Lower lobe of right lung (tissue), 1 donor: Measurements from ENCODE around the gene ATAT1. TPM values are rescaled to one million over a fixed set of nuclear protein-coding genes. Genes with fewer than 3 reads are reported as not detected.
A peak's percentile ranks its signal among the peaks of the same experiment; 100 is the strongest.

ENCODE experiments used
- microRNA-seq: library from miRNA; unstranded; fragments of <30 nt; microRNA quantifications from one replicate; pipeline ENCODE4 v1.2.0, GENCODE V29; 2020; ENCODE audit warnings: borderline number of aligned reads
- total RNA-seq: library from RNA; stranded (reverse); fragmentation: NEBNext Ultra II Directional; extraction: Animal tissue kit (Norgen Biotek cat#: 25700); gene quantifications from one replicate; pipeline ENCODE4 v1.2.1, GENCODE V29; 2021
- donor health status: DM: no; HTN: yes; CAD: no; lungs with severe emphysema.

The ATAT1 gene
- total RNA-seq, 1 donor from 2014 or later, result 8.9 TPM

Small RNAs within 50 kb of the gene (microRNA-seq; reads per million reads assigned to microRNA genes)
- 46.8 reads per million, percentile 39 among the genes with 10 or more reads in this experiment for gene MIR877

Other genes starting within 250 kb of the ATAT1 start
- gene HLA-E, start 137.4 kb upstream of the ATAT1 start, total RNA-seq, result 1,079 TPM
- 54.9 TPM for gene GNL1, start 70.4 kb upstream of the ATAT1 start, total RNA-seq
- 7.5 TPM for gene PRR3, start 69.6 kb upstream of the ATAT1 start, total RNA-seq
- 40.0 TPM for gene ABCF1, start 55.4 kb upstream of the ATAT1 start, total RNA-seq
- 68.8 TPM for gene PPP1R10, start 9.6 kb upstream of the ATAT1 start, total RNA-seq
- gene MRPS18B, start 9.0 kb upstream of the ATAT1 start, total RNA-seq, result 55.0 TPM
- gene C6orf136, start 20.3 kb downstream of the ATAT1 start, total RNA-seq, result 19.9 TPM
- gene DHX16, start 46.1 kb downstream of the ATAT1 start, total RNA-seq, result 28.4 TPM
- 78.5 TPM for gene PPP1R18, start 59.8 kb downstream of the ATAT1 start, total RNA-seq
- 10.0 TPM for gene NRM, start 64.1 kb downstream of the ATAT1 start, total RNA-seq
- 24.5 TPM for gene MDC1, start 90.4 kb downstream of the ATAT1 start, total RNA-seq
- gene TUBB, start 93.5 kb downstream of the ATAT1 start, total RNA-seq, result 292 TPM
- 151 TPM for gene FLOT1, start 115.8 kb downstream of the ATAT1 start, total RNA-seq
- gene IER3, start 117.7 kb downstream of the ATAT1 start, total RNA-seq, result 18.0 TPM